ENCODE data around the gene SPRYD3.

DNA sequence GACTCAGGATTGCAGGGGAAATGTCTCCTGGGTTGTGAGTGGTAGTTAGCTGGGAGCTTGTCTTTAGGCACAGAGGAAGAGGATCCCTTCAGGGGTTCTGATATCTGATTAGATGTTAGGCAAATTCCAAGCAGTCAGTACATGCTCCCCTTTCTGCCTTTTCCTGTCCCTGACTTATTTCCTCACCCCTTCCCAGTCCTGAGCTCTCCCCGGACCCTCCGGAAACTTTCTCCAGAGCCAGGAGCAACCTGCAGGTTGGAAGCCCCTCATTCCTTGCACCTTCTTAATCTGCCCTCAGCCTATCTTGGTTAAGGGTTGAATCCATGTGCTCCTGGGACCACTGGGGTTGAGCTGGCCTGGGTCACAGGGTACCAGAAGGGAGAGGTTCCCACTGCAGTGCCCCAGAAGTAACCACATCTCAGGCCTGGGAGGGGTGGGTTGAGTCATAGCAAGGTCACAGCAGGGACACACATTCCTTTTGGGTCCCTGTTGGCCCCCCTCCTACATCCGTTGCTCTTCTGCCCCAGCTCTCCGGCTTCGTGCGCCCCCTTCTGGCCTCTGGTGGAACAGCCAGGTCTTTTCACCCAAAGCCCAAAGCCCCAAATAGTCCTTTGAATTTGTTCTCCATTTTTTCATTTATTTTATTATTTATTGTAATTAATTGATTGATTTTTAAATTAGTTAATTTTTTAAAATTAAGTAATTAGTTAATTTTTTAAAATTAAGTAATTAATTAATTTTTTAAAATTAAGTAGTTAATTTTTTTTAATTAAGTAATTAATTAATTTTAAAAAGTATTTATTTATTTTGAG lies 20.1 kb upstream of the SPRYD3 start:
- TF ChIP-seq CTCF (IDR thresholded peaks at IDR 0.05) (peak in 1 of 3 donors; percentile 93), POLR2A (IDR thresholded peaks at IDR 0.05) (no peak)

Data from lower leg skin (tissue), 3 donors.